ENCODE results near the gene WWOX.
A peak's percentile ranks its signal among the peaks of the same experiment; 100 is the strongest.
"Not testable (repeated sequence)": the region's sequence is repeated elsewhere in the genome, so short reads cannot be mapped to it uniquely, and the experiment has no call there.

WWOX gene

DNA sequence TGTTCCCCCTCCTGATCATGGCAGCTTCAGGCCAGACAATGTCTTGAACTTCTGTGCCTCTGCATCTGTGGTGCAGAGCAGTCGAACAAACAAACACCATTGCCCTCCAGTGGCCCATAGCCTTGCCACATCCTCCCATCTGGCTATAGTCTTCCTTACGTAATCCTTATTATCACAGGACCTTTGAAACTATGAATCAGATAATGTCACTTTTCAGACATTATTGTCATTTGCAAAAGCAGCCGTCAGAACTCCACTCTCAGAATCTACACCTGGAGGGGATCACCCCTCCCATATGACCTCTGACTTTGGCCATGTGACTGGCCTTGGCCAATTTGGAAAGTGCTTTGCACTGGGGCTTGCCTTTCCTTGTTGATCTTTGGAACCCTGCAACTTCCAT is 1113.8 kb downstream of the WWOX start:
- DNase-seq (ENCODE audit: low read depth) = no peak

DNA sequence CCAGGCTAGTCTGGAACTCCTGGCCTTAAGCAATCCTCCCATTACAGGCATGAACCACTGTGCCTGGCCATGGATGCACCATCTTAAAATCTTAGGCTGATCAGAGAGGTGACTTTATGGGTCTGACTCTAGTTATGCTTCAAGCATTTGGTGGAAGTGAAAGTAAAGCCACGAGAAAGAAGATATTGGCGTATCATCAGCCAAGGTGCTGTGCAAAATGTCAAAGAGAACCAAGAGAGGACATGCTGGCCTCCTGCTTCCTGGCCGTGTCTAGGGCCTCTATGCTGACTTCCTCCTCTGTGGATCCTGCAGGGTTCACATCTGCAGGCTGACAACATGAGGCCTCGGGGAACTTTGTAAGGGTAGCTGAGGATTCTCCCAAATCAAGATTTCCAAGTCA is 1115.8 kb downstream of the WWOX start:
- no peak for DNase-seq (ENCODE audit: low read depth)

DNA sequence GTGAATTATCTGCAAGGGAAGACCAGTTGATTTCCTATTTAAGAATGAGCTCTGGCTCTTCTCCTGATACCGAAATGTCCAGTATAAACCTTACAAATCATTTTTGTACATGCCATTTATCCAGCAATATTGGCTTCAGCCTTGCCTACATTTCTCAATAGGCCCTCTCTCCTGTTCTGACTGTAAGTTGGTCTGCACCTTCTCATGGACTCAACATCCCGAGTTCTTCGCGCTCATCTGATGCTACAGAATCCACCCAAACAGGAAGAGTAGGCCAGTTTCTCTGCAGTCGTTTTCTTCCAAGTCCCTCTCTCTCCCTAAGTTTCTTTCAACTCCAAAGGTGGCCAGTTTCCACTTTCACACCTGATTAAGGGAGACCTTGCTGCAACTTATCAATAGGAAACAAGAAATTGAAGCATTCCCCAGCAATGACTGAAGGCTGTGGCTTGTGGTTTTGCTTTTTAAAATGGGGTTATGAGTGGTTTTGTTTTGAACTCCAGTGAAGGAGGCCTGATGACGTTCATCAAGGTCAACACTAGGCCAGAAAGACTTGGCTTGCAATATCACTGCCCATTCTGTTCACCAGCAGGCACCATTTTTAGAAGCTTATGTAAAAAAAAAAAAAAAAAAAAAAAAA is 1118.0 kb downstream of the WWOX start:
- DNase-seq (ENCODE audit: low read depth) = no peak

DNA sequence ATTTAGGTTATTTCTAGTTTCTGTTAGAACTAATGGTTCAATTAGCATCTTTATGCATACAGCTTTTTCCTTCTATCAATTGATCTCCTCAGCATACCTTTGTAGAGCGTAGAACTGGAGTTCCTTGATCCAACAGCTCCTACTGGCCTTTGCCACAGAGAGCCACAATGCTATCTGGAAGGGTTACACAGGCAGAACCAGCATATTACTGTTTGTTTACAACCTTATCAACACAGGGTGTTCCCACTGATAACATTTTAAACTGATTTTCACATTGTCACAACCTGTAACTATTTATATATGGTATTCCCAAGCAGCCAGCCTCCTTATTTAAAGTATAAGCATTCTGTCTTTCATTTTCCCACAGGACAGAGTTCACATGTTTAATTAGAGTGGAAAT is 1118.9 kb downstream of the WWOX start:
- DNase-seq (ENCODE audit: low read depth) = no peak

DNA sequence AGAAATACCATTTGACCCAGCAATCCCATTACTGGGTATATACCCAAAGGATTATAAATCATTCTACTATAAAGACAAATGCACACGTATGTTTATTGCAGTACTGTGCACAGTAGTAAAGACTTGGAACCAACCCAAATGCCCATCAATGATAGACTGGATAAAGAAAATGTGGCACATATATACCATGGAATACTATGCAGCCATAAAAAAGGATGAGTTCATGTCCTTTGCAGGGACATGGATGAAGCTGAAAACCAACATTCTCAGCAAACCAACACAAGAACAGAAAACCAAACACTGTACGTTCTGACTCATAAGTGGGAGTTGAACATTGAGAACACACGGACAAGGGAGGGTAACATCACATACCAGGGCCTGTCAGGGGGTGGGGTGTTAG is 1126.5 kb downstream of the WWOX start:
- not testable (repeated sequence) for DNase-seq (ENCODE audit: low read depth)

DNA sequence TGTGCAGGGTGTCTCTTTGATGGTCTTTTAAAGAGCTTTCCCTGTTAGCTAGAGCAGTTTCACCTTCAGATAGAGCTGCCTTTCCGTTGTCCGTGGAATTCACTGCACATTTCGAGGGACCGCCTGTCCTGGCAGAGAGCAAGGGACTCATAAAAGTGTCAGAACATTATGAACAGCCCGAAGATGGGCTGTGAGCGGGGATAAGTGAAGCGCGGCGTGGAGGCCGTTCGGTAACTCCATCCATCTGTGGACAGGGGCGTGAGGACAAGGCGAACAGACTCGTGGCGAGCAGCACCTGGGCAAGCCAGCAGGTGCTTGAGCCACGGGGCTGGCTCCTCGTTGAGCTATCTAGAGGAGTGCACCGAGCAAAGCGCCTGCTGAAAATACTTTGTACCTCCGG is 1129.9 kb downstream of the WWOX start:
- DNase-seq (ENCODE audit: low read depth) = no peak

DNA sequence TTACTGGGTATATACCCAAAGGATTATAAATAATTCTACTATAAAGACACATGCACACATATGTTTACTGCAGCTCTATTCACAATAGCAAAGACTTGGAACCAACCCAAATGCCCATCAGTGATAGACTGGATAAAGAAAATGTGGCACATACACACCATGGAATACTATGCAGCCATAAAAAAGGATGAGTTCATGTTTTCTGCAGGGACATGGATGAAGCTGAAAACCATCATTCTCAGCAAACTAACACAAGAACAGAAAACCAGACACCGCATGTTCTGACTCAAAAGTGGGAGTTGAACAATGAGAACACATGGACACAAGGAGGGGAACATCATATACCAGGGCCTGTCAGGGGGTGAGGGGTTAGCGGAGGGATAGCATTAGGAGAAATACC is 1146.2 kb downstream of the WWOX start:
- not testable (repeated sequence) for DNase-seq (ENCODE audit: low read depth)

DNA sequence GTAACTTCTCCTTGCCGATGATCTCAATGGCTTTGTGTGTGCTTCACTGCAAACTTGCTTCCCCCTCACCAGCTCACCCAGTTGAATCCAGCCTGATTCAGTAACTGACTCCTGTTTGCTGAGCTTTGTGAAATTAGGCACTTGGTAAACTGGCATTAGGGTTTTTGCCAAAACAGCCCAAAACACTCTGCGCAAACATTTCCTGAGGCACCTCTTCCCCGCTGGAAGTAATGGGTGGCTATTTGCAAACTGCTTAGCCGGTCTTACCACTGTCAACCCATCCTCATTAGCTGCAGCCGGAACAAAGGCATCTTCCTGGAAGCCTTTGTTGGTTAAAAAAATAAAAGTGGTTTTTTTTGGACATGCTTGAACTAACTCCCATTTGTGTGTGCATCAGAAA is 1147.9 kb downstream of the WWOX start:
- DNase-seq (ENCODE audit: low read depth) = no peak

DNA sequence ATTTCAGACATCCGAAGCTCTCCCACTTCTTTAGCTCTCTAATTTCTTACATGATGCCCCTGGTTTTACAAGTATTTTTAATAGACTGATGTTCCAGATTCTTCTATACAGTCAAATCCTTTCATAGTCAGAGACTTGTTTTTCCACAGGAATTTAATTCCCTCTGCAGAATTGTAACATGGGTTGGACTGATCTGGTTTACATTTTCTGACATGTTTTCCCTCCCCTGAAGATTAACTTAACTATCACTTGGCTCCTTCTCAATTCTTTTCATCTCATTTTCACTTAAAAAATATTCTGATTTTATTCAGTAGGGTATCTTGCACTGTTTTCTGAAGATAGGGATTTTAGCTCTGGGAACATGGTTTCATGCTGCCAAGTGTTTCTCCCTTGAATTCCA is 1148.9 kb downstream of the WWOX start:
- no peak for DNase-seq (ENCODE audit: low read depth)

DNA sequence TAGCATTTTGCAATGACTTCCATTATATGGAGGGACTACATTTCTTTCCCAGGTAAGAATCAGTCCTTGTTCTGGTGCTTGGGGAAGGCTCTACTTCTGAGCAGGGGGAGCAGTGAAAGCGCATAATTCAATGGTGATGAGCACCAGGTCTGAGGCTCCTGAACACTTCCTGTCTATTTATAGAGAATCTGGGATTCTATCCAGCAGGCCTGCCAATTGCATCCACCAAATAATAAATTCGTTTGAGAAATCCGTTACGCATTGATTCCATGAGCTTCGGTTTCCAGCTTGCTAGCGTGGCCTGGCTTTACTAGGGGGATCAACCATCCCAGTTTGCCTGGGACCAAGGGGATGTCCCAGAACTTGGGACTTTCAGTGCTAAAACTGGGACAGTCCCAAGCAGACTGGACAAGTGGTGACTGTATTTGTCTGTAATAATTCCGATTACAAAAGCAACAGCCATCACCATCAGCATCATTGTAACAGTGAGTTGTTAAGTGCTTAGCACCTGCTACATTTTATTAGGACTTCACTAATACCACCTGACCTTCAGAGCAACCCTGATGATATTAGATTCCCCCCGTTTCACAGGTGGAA is 1151.1 kb downstream of the WWOX start:
- no peak for DNase-seq (ENCODE audit: low read depth)

DNA sequence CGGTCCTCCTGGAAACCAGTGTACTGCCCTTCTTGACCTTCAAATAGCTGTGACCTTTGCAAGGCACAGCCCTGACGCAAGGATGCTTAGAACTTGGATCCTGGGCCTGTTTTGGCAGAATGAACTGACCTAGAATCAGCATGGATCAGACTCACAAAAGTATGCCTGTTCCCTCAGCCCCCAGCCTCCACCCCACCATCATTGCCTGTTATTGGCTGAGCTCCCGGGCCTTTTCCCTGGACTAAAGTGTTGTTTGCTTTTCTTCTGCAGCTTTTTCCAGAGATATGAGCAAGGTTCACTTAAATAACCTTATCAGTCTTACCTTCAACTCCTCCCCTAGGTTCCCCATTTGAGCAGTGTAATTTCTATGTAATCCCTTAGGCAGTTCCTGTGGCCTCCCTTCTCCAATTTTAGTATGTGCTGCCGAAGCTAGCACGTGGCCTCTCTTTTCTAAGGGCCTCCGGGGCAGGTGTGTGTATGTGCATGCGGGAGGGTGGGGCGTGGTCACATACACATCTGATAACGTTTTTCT is 1153.7 kb downstream of the WWOX start:
- no peak for DNase-seq (ENCODE audit: low read depth)

DNA sequence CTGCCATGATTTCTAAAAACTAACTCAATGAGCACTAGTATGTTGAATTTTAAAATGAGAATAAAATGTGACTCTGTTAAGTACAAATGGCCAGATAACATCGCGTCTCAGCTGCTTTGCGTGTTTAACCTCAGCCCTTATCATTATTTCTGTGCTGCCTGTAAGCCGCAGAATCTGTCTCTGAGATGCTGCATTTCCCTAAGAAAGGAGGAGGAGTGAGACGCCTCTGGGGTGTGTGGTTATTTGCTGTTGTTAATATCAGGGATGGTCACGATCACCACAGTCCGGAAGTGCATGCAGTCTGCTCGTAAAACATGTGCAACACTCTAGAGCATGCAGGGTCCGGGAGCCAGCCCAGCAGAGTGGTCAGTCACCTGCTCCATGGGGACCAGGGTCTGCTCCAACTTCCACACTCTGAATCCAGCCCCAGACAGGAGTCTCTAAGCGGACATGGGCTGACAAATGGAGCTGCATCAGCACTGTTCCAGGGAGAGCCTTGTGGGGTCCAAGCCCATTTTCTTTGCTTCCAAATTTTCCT is 1158.6 kb downstream of the WWOX start:
- no peak for DNase-seq (ENCODE audit: low read depth)

DNA sequence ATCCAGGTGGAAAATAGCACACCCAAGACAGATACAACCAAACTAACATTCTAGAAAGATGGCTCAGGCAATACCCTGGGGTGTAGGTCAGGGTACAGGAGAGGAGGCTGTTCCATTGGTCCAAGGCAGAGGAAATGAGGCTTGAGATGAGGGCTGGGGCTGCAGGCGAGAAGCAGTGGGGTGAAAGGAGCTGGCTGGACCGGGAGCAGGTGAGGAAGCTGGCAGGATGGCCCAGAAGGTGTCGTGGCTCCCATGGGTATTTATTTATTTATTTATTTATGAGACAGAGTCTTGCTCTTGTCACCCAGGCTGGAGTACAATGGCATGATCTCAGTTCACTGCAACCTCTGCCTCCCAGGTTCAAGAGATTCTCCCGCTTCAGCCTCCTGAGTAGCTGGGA is 1161.4 kb downstream of the WWOX start:
- DNase-seq (ENCODE audit: low read depth) = not testable (repeated sequence)

DNA sequence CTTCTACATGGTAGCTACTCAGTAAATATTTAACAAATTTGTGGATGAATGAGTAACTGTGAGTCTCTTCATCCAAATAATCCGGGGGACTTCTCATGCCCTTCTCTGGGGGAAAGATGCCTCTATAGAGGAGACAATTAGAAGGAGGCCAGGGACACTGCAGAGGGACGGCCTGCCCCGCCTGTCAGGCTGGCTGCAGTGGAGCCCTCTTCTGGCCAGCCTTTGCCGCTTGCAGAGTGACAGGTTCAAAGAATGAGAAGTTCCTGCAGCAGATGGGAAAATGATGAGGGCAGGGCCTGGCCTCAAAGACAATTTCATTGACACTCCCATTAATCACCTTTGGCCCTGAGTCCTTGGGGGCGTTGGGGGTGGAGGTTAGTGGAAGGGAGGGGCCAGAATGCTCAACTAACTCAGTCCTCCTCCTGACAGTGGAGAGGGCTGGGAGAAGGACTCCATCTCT is 1162.1 kb downstream of the WWOX start:
- DNase-seq (ENCODE audit: low read depth) = peak; percentile 22

DNA sequence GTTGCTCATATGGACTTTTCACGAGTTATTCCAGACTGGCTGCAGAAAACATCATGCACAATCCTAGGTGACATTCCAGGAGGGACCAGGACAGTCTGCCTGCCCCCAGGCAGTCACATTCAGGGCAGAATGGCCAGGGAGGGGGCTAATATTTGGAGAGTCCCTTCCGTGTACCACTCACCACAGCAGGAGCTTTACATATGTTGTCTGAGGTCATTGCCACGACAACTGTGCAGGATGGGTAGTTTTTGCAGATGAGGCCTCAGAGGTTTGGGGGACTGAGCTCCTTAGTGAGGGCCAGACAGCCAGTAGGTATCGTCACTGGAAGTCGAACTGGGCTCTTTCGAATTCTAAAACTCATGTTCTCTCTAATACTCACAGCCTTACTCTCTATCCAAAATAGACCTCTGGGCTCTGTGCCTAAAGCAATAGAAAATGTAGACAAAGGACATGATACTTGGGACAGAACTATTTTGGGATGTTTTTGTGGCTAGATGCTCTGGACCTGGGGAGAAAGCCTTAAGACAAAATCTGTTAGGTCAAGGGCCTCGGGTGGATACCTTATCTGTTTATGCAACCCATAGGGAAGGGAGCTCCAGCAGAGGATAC is 1162.6 kb downstream of the WWOX start:
- DNase-seq (ENCODE audit: low read depth) = no peak

Data from activated T-helper 1 cell treated with Interleukin-2 at 50 U/mL for 16 hours (primary cell).